ENCODE data around the gene ARHGEF6.

Gene ARHGEF6

DNA sequence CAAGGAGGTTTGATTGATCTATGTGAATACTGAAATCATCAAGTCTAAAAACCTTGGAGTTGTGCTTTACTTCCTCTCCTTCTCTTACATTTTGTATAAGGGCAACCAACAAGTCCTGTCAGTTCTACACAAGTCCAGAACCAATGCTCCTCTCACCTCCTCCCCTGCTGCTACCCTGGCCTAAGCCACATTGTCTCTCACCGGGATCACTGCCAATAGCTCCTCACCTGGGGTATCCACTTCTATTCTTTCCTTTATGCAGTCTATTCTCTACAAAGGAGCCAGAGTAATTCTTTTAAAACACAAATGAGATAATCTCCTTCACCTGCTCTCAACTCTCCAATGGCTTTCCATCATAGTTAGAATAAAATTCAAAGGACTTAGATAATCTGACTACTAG, 13.3 kb upstream of the ARHGEF6 start:
- Histone ChIP-seq H4K20me1 (ENCODE audit: low read depth, low read length) (no peaks in the 10 kb centered on the region), H3K4me3 (ENCODE audit: insufficient read depth, low read length, poor library complexity, severe bottlenecking) (no peak overlapping the region), H3K4me2 (ENCODE audit: low read depth, low read length, poor library complexity, severe bottlenecking) (no peak overlapping the region), H3F3A (ENCODE audit: insufficient read depth) (no peaks in the 10 kb centered on the region), H3K9me3 (ENCODE audit: insufficient read depth, low read length) (no peaks in the 10 kb centered on the region), H3K9ac (ENCODE audit: low read length) (no peak overlapping the region), H3K27ac (ENCODE audit: low read depth, low read length) (no peak overlapping the region), H2AFZ (ENCODE audit: low read depth, low read length, severe bottlenecking) (no peak overlapping the region), H3K79me2 (ENCODE audit: insufficient read depth, low read length) (no peaks in the 10 kb centered on the region), H3K36me3 (ENCODE audit: low read length) (no peaks in the 10 kb centered on the region), H3K9me2 (replicated peaks; ENCODE audit: insufficient read depth, low read length) (no peaks in the 10 kb centered on the region), H3K27me3 (ENCODE audit: low read length) (no peaks in the 10 kb centered on the region)
- no peak for TF ChIP-seq EZH2phosphoT487 (conservative IDR thresholded peaks at IDR 0.05; ENCODE audit: low read length)
- no peak for TF ChIP-seq CTCF (IDR thresholded peaks at IDR 0.05; ENCODE audit: insufficient read depth, low read length, poor library complexity, severe bottlenecking)

DNA sequence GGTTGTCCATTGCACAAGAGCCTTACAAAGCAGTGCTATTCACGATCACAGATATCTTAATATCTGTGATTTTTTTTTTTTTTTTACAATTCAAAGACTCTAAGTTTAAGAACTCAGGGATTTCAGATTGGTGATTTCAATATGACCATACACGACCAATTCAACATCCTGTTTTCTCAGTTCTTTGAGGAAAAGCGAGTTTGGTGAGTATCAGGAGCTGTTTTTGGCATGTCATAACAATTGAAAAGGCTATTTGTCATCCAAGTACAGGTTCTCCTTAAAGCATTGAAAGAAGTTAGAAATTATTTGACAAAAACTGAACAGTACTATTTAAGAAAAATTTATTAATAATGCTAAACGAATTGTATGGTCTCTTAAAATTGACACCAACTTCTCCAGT, 9.1 kb upstream of the ARHGEF6 start:
- H4K20me1 ChIP-seq (ENCODE audit: low read depth, low read length): no peaks in the 10 kb centered on the region
- H2AFZ ChIP-seq (ENCODE audit: low read depth, low read length, severe bottlenecking): no peak overlapping the region
- no peaks in the 10 kb centered on the region for H3F3A ChIP-seq (ENCODE audit: insufficient read depth)
- no peaks in the 10 kb centered on the region for H3K27me3 ChIP-seq (ENCODE audit: low read length)
- no peaks in the 10 kb centered on the region for H3K79me2 ChIP-seq (ENCODE audit: insufficient read depth, low read length)
- TF ChIP-seq CTCF (IDR thresholded peaks at IDR 0.05; ENCODE audit: insufficient read depth, low read length, poor library complexity, severe bottlenecking) (no peak), EZH2phosphoT487 (conservative IDR thresholded peaks at IDR 0.05; ENCODE audit: low read length) (no peak)
- no peak overlapping the region for H3K4me2 ChIP-seq (ENCODE audit: low read depth, low read length, poor library complexity, severe bottlenecking)
- H3K9me3 ChIP-seq (ENCODE audit: insufficient read depth, low read length): no peaks in the 10 kb centered on the region
- no peak overlapping the region for H3K9ac ChIP-seq (ENCODE audit: low read length)
- no peaks in the 10 kb centered on the region for H3K36me3 ChIP-seq (ENCODE audit: low read length)
- no peak overlapping the region for H3K27ac ChIP-seq (ENCODE audit: low read depth, low read length)
- no peak overlapping the region for H3K4me3 ChIP-seq (ENCODE audit: insufficient read depth, low read length, poor library complexity, severe bottlenecking)
- H3K9me2 ChIP-seq (replicated peaks; ENCODE audit: insufficient read depth, low read length): no peaks in the 10 kb centered on the region

GRCh38 chrX:136784231-136784630, 3.5 kb upstream of the ARHGEF6 start:
- Histone ChIP-seq H3K36me3 (ENCODE audit: low read length) (no peaks in the 10 kb centered on the region), H3K27me3 (ENCODE audit: low read length) (no peaks in the 10 kb centered on the region), H3K4me3 (ENCODE audit: insufficient read depth, low read length, poor library complexity, severe bottlenecking) (no peak overlapping the region), H4K20me1 (ENCODE audit: low read depth, low read length) (no peaks in the 10 kb centered on the region), H3K9ac (ENCODE audit: low read length) (no peak overlapping the region), H3K79me2 (ENCODE audit: insufficient read depth, low read length) (no peaks in the 10 kb centered on the region), H3K9me3 (ENCODE audit: insufficient read depth, low read length) (no peaks in the 10 kb centered on the region), H3K9me2 (replicated peaks; ENCODE audit: insufficient read depth, low read length) (no peaks in the 10 kb centered on the region), H2AFZ (ENCODE audit: low read depth, low read length, severe bottlenecking) (no peak overlapping the region), H3F3A (ENCODE audit: insufficient read depth) (no peaks in the 10 kb centered on the region), H3K4me2 (ENCODE audit: low read depth, low read length, poor library complexity, severe bottlenecking) (no peak overlapping the region), H3K27ac (ENCODE audit: low read depth, low read length) (no peak overlapping the region)
- TF ChIP-seq EZH2phosphoT487 (conservative IDR thresholded peaks at IDR 0.05; ENCODE audit: low read length): no peak
- TF ChIP-seq CTCF (IDR thresholded peaks at IDR 0.05; ENCODE audit: insufficient read depth, low read length, poor library complexity, severe bottlenecking): no peak

DNA sequence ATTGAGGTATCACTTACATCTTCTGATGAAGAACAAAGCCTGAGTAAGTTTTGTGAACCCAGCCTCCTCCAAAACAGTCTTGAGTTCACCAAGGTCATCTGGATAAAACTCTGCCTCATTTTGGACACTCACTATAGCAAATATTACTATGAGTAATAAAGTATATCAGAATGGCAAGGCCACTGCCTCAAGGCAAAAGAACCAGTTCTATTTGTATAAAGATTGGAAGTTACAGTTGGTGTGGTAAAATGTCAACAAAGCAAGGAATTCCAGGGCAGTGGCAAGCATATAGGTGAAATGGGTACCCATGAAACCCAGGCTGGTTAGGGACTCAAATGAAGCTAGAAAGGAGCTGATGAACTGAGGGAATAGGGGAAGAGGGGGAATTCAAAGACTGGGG, 2.4 kb upstream of the ARHGEF6 start:
- Histone ChIP-seq H3K27me3 (ENCODE audit: low read length) (no peaks in the 10 kb centered on the region), H3K9ac (ENCODE audit: low read length) (no peak overlapping the region), H3K4me2 (ENCODE audit: low read depth, low read length, poor library complexity, severe bottlenecking) (no peak overlapping the region), H3K9me3 (ENCODE audit: insufficient read depth, low read length) (no peaks in the 10 kb centered on the region), H3K36me3 (ENCODE audit: low read length) (no peaks in the 10 kb centered on the region), H3F3A (ENCODE audit: insufficient read depth) (no peaks in the 10 kb centered on the region), H2AFZ (ENCODE audit: low read depth, low read length, severe bottlenecking) (no peak overlapping the region), H4K20me1 (ENCODE audit: low read depth, low read length) (no peaks in the 10 kb centered on the region), H3K79me2 (ENCODE audit: insufficient read depth, low read length) (no peaks in the 10 kb centered on the region), H3K27ac (ENCODE audit: low read depth, low read length) (no peak overlapping the region), H3K4me3 (ENCODE audit: insufficient read depth, low read length, poor library complexity, severe bottlenecking) (no peak overlapping the region), H3K9me2 (replicated peaks; ENCODE audit: insufficient read depth, low read length) (no peaks in the 10 kb centered on the region)
- no peak for TF ChIP-seq EZH2phosphoT487 (conservative IDR thresholded peaks at IDR 0.05; ENCODE audit: low read length)
- TF ChIP-seq CTCF (IDR thresholded peaks at IDR 0.05; ENCODE audit: insufficient read depth, low read length, poor library complexity, severe bottlenecking): no peak
